H1 (cell line): Measurements from ENCODE around the gene TLCD2. TPM values are rescaled to one million over a fixed set of nuclear protein-coding genes. Genes with fewer than 3 reads are reported as not detected.

Source experiments
- ATF3 ChIP-seq: IDR thresholded peaks from 2 replicates; pipeline ENCODE4 v1.6.1; 2011; ENCODE audit warnings: low read depth, mild to moderate bottlenecking, low read length; ENCODE audit not compliant: insufficient read depth
- CTBP2 ChIP-seq: IDR thresholded peaks from 2 replicates; pipeline ENCODE4 v1.7.0; 2011; ENCODE audit warnings: borderline replicate concordance, mild to moderate bottlenecking, moderate library complexity, mixed read lengths, low read length; ENCODE audit not compliant: insufficient read depth, insufficient read length
- FOSL1 ChIP-seq: IDR thresholded peaks from 2 replicates; pipeline ENCODE4 v1.6.1; 2011; ENCODE audit warnings: mild to moderate bottlenecking, low read depth, low read length, moderate library complexity; ENCODE audit not compliant: insufficient read depth
- GTF2F1 ChIP-seq: IDR thresholded peaks from 2 replicates; pipeline ENCODE4 v1.6.1; 2012; ENCODE audit warnings: low read depth, low read length, improper control_type of control experiment, borderline replicate concordance
- HDAC2 ChIP-seq, 2 experiments: fragments of 300-600 bp in 1 of 2; sonication (generic) in 1 of 2; IDR thresholded peaks; 2 replicates each; pipeline ENCODE4 v1.6.1; 2011 to 2012; ENCODE audit warnings: low read depth in 2 of 2, low read length in 2 of 2, mild to moderate bottlenecking in 2 of 2, moderate library complexity in 2 of 2, borderline replicate concordance in 1 of 2, inconsistent platforms in 1 of 2
- JUN ChIP-seq: IDR thresholded peaks from 2 replicates; pipeline ENCODE4 v1.6.1; 2011; ENCODE audit warnings: low read depth, mild to moderate bottlenecking, improper control_type of control experiment, low read length
- KDM1A ChIP-seq: fragments of 200-600, 300-600 bp; sonication (generic); IDR thresholded peaks from 2 replicates; pipeline ENCODE4 v1.7.1; 2016; ENCODE audit warnings: mild to moderate bottlenecking, low read length, borderline replicate concordance
- MAFK ChIP-seq: IDR thresholded peaks from 2 replicates; pipeline ENCODE4 v1.6.1; 2012; ENCODE audit warnings: low read depth, mild to moderate bottlenecking, improper control_type of control experiment, low read length
- MAX ChIP-seq: IDR thresholded peaks from 2 replicates; pipeline ENCODE4 v1.6.1; 2012; ENCODE audit warnings: inconsistent platforms
- RAD21 ChIP-seq, 2 experiments: IDR thresholded peaks in 1 of 2; conservative IDR thresholded peaks in 1 of 2; 2 replicates each; pipeline ENCODE4 v1.6.1; 2011; ENCODE audit warnings: low read depth in 2 of 2, low read length in 2 of 2, improper control_type of control experiment in 1 of 2, inconsistent platforms in 1 of 2, mild to moderate bottlenecking in 1 of 2, moderate library complexity in 1 of 2
- RNF2 ChIP-seq: fragments of 200-900, 300-1000 bp; sonication (generic); IDR thresholded peaks from 2 replicates; pipeline ENCODE4 v1.7.1; 2016; ENCODE audit warnings: borderline replicate concordance, low read depth, mild to moderate bottlenecking, antibody characterized with exemption, low read length; ENCODE audit not compliant: poor library complexity, severe bottlenecking; ENCODE audit errors: missing control alignments
- SAP30 ChIP-seq: fragments of 300-600 bp; sonication (generic); IDR thresholded peaks from 2 replicates; pipeline ENCODE4 v1.7.1; 2012; ENCODE audit warnings: low read length, moderate library complexity, mild to moderate bottlenecking, inconsistent platforms; ENCODE audit not compliant: insufficient read depth, insufficient replicate concordance
- SIX5 ChIP-seq: IDR thresholded peaks from 2 replicates; pipeline ENCODE4 v1.6.1; 2011; ENCODE audit warnings: mild to moderate bottlenecking, low read depth, low read length
- SP1 ChIP-seq: IDR thresholded peaks from 2 replicates; pipeline ENCODE4 v1.6.1; 2011; ENCODE audit warnings: low read depth, low read length
- SP4 ChIP-seq: IDR thresholded peaks from 2 replicates; pipeline ENCODE4 v1.6.1; 2012; ENCODE audit warnings: low read length, inconsistent platforms
- SUZ12 ChIP-seq: fragments of 200-600 bp; sonication (generic); IDR thresholded peaks from 2 replicates; pipeline ENCODE4 v1.6.1; 2012; ENCODE audit warnings: mild to moderate bottlenecking, inconsistent platforms, low read length, moderate library complexity, mixed read lengths
- TAF1 ChIP-seq: IDR thresholded peaks from 2 replicates; pipeline ENCODE4 v1.6.1; 2011; ENCODE audit warnings: mild to moderate bottlenecking, low read depth, low read length
- polyA plus RNA-seq, 7 experiments: library from polyadenylated mRNA; depleted of rRNA in 3 of 7; stranded (reverse) in 5 of 7; unstranded in 2 of 7; fragments of >200 nt in 5 of 7; fragments of 200-250 nt in 2 of 7; gene quantifications; 1 replicate in 5 of 7; 2 replicates in 1 of 7; 4 replicates in 1 of 7; pipeline versions ENCODE4 v1.2.1 to v1.2.3, GENCODE V29; 2011 to 2013; ENCODE audit warnings: missing spikeins in 2 of 7, mixed read lengths in 2 of 7
- total RNA-seq: library from RNA; stranded (reverse); fragmentation: NEBNext Ultra II Directional; extraction: Animal tissue kit (Norgen Biotek cat#: 25700); gene quantifications from 2 replicates; pipeline ENCODE4 v1.2.1, GENCODE V29; 2021
- TF ChIP-seq, protein P1 (sequence below), 3 experiments: IDR thresholded peaks; 1 replicate in 2 of 3; 2 replicates in 1 of 3; pipeline versions ENCODE4 v1.5.1 to v1.6.1; 2011; ENCODE audit warnings: low read length in 3 of 3, mild to moderate bottlenecking in 3 of 3, inconsistent platforms in 2 of 3, low read depth in 1 of 3, moderate library complexity in 1 of 3; ENCODE audit not compliant: insufficient read depth in 1 of 3; ENCODE audit errors: control extremely low read depth in 1 of 3

TLCD2 gene
- total and polyA plus RNA-seq, 2 of the 8 experiments (the other 6 are each of a cell fraction or from before 2014, with no cell fraction given) = 0.47 to 1.4 TPM

- peak; percentile 37; the same call in 1 of the 2 replicates for TF ChIP-seq MAX
- no peak for TF ChIP-seq CTBP2
- peak; percentile 94 for TF ChIP-seq SP1
- no peak for TF ChIP-seq KDM1A
- TF ChIP-seq SP4 = peak; percentile 88
- TF ChIP-seq, protein P1, sequence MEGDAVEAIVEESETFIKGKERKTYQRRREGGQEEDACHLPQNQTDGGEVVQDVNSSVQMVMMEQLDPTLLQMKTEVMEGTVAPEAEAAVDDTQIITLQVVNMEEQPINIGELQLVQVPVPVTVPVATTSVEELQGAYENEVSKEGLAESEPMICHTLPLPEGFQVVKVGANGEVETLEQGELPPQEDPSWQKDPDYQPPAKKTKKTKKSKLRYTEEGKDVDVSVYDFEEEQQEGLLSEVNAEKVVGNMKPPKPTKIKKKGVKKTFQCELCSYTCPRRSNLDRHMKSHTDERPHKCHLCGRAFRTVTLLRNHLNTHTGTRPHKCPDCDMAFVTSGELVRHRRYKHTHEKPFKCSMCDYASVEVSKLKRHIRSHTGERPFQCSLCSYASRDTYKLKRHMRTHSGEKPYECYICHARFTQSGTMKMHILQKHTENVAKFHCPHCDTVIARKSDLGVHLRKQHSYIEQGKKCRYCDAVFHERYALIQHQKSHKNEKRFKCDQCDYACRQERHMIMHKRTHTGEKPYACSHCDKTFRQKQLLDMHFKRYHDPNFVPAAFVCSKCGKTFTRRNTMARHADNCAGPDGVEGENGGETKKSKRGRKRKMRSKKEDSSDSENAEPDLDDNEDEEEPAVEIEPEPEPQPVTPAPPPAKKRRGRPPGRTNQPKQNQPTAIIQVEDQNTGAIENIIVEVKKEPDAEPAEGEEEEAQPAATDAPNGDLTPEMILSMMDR (IDR thresholded peaks at IDR 0.05; ENCODE audit: control extremely low read depth in 1 of 3, insufficient read depth in 1 of 3, low read depth in 1 of 3, low read length in 3 of 3) = no peak
- no peak for TF ChIP-seq MAFK
- TF ChIP-seq GTF2F1 = no peak
- no peak for TF ChIP-seq FOSL1
- no peak for TF ChIP-seq HDAC2 (IDR thresholded peaks at IDR 0.05; ENCODE audit: borderline replicate concordance in 1 of 2, low read depth in 2 of 2, low read length in 2 of 2)
- no peak for TF ChIP-seq JUN
- no peak for TF ChIP-seq SUZ12
- peak; percentile 77 for TF ChIP-seq SAP30
- TF ChIP-seq ATF3 = no peak
- TF ChIP-seq RNF2 = no peak
- no peak for TF ChIP-seq RAD21 (IDR thresholded peaks at IDR 0.05 in 1 of 2, conservative IDR thresholded peaks at IDR 0.05 in 1 of 2; ENCODE audit: low read depth in 2 of 2, low read length in 2 of 2)
- TF ChIP-seq SIX5 = no peak
- peak; percentile 80 for TF ChIP-seq TAF1
Measured at GRCh38 chr17:1684378-1685189, 25.6 kb downstream of the TLCD2 start, which contains the start of gene PRPF8 (continued).
